ENCODE measurements around the gene AR.

AR gene

GRCh38 chrX:67724359-67725110 is 180.7 kb downstream of the AR start:
- peaks cover 3% of the 10 kb centered on the region for H3K27me3 Mint-ChIP-seq (ENCODE audit: low read depth, poor library complexity)
- H3K9me3 Mint-ChIP-seq: peaks cover 34% of the 10 kb centered on the region
- DNase-seq: no peak
- TF ChIP-seq CTCF (IDR thresholded peaks at IDR 0.05): no peak
- H3K4me1 Mint-ChIP-seq: no peaks in the 10 kb centered on the region
- no peak overlapping the region for H3K4me3 Mint-ChIP-seq
- no peak overlapping the region for H3K27ac Mint-ChIP-seq
- peaks cover 16% of the 10 kb centered on the region for H3K36me3 Mint-ChIP-seq (ENCODE audit: low read depth)

GRCh38 chrX:67725471-67725870 is 181.7 kb downstream of the AR start:
- Mint-ChIP-seq H3K4me3 (no peak overlapping the region), H3K36me3 (ENCODE audit: low read depth) (peaks cover 14% of the 10 kb centered on the region), H3K9me3 (peaks cover 28% of the 10 kb centered on the region), H3K27me3 (ENCODE audit: low read depth, poor library complexity) (peaks cover 3% of the 10 kb centered on the region), H3K27ac (no peak overlapping the region), H3K4me1 (no peaks in the 10 kb centered on the region)
- no peak for TF ChIP-seq CTCF (IDR thresholded peaks at IDR 0.05)
- no peak for DNase-seq

DNA sequence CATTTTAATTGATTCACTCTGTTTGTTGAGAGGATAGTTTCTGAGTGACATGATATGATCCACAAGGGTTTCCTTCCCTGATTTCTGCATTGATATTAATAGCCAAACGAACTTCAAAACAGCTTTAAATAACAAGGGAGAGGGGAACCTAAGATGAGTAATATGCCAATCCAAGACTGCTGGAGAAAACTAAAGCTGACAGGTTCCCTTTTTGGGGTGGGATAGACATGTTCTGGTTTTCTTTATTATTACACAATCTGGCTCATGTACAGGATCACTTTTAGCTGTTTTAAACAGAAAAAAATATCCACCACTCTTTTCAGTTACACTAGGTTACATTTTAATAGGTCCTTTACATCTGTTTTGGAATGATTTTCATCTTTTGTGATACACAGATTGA is 182.2 kb downstream of the AR start:
- Mint-ChIP-seq H3K4me1 (no peaks in the 10 kb centered on the region), H3K36me3 (ENCODE audit: low read depth) (peaks cover 10% of the 10 kb centered on the region), H3K9me3 (peaks cover 24% of the 10 kb centered on the region), H3K27me3 (ENCODE audit: low read depth, poor library complexity) (peaks cover 3% of the 10 kb centered on the region), H3K27ac (no peak overlapping the region), H3K4me3 (no peak overlapping the region)
- DNase-seq: no peak
- no peak for TF ChIP-seq CTCF (IDR thresholded peaks at IDR 0.05)

DNA sequence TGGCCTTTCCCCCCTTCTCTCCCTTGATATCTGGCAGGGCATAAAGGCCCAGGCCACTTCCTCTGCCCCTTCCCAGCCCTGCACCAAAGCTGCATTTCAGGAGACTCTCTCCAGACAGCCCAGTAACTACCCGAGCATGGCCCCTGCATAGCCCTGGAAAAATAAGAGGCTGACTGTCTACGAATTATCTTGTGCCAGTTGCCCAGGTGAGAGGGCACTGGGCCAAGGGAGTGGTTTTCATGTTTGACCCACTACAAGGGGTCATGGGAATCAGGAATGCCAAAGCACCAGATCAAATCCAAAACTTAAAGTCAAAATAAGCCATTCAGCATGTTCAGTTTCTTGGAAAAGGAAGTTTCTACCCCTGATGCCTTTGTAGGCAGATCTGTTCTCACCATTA is 183.8 kb downstream of the AR start:
- DNase-seq: no peak
- Mint-ChIP-seq H3K9me3 (peaks cover 31% of the 10 kb centered on the region), H3K27me3 (ENCODE audit: low read depth, poor library complexity) (peaks cover 3% of the 10 kb centered on the region), H3K27ac (no peak overlapping the region), H3K4me3 (no peak overlapping the region), H3K36me3 (ENCODE audit: low read depth) (peaks cover 10% of the 10 kb centered on the region), H3K4me1 (no peaks in the 10 kb centered on the region)
- no peak for TF ChIP-seq CTCF (IDR thresholded peaks at IDR 0.05)

GRCh38 chrX:67730296-67730695 is 186.5 kb downstream of the AR start:
- H3K27me3 Mint-ChIP-seq (ENCODE audit: low read depth, poor library complexity): no peaks in the 10 kb centered on the region
- no peak overlapping the region for H3K27ac Mint-ChIP-seq
- no peak overlapping the region for H3K4me3 Mint-ChIP-seq
- no peak for TF ChIP-seq CTCF (IDR thresholded peaks at IDR 0.05)
- DNase-seq: no peak
- H3K4me1 Mint-ChIP-seq: no peaks in the 10 kb centered on the region
- peaks cover 23% of the 10 kb centered on the region for H3K9me3 Mint-ChIP-seq
- H3K36me3 Mint-ChIP-seq (ENCODE audit: low read depth): peaks cover 10% of the 10 kb centered on the region

DNA sequence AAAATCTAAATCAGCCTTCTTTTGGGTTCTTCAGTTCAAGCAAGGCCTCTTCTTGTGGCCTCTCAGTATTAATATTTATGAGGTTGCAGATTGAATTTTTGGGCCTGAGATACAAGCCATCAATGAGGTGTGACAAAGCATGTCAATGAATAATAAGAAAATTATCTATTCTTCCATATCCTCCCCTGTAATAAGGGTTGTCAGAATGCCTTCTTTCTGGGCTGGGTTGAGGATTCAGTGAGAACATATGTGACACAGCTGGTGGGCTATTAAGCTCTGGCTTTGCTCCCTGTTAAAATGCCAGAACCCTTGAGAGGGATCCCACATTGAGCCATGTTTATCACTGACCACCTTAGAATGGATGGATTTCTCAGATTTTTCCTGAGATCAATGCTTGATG is 187.2 kb downstream of the AR start:
- TF ChIP-seq CTCF (IDR thresholded peaks at IDR 0.05): no peak
- Mint-ChIP-seq H3K4me1 (no peaks in the 10 kb centered on the region), H3K9me3 (peaks cover 23% of the 10 kb centered on the region), H3K27me3 (ENCODE audit: low read depth, poor library complexity) (no peaks in the 10 kb centered on the region), H3K36me3 (ENCODE audit: low read depth) (peaks cover 8% of the 10 kb centered on the region), H3K4me3 (no peak overlapping the region), H3K27ac (no peak overlapping the region)
- no peak for DNase-seq

All from nephron progenitor cell (in vitro differentiated cells).